Activated CD4-positive, alpha-beta memory T cell treated with anti-CD3 and anti-CD28 coated beads, Interleukin-2, amount 10 ng/mL, durations not matched to agents 7 days and 5 days (primary cell): Measurements from ENCODE around the gene SMCO3. TPM values are rescaled to one million over a fixed set of nuclear protein-coding genes. Genes with fewer than 3 reads are reported as not detected.

Source experiments
- CTCF ChIA-PET: fragments of 350-600 bp; sonication (Branson Sonifier 250); formaldehyde crosslinking; loops from one replicate; lab custom pipeline; 2021; ENCODE audit warnings: antibody characterized with exemption, inconsistent platforms; lab: Charles Lee
- POLR2A ChIA-PET: fragments of 350-600 bp; sonication (Branson Sonifier 250); formaldehyde crosslinking; loops from one replicate; lab custom pipeline; 2021; ENCODE audit warnings: antibody characterized with exemption; lab: Charles Lee
- DNase-seq: peaks from one replicate; pipeline ENCODE4 v3.0.0-alpha.2; 2020
- H3K27ac Mint-ChIP-seq: one replicate; pipeline ENCODE4 v1.8.0; 2021; ENCODE audit warnings: mild to moderate bottlenecking, mixed read lengths
- H3K27me3 Mint-ChIP-seq: one replicate; pipeline ENCODE4 v1.8.0; 2021; ENCODE audit warnings: mixed read lengths
- H3K36me3 Mint-ChIP-seq: one replicate; pipeline ENCODE4 v1.8.0; 2021; ENCODE audit warnings: low read depth, mixed read lengths
- H3K4me1 Mint-ChIP-seq: one replicate; pipeline ENCODE4 v1.8.0; 2021; ENCODE audit warnings: mixed read lengths
- H3K4me3 Mint-ChIP-seq: one replicate; pipeline ENCODE4 v1.8.0; 2021; ENCODE audit warnings: mild to moderate bottlenecking, mixed read lengths
- H3K9me3 Mint-ChIP-seq: one replicate; pipeline ENCODE4 v1.8.0; 2021; ENCODE audit warnings: mixed read lengths
- total RNA-seq, 2 experiments: library from RNA; stranded (reverse); gene quantifications; one replicate each; pipeline ENCODE4 v1.2.3, GENCODE V29; 2021

SMCO3 gene
- total RNA-seq, 2 experiments from 2014 or later, result not detected

- POLR2A ChIA-PET, result interaction anchor here (1.2 kb wide), 1 partner anchor 54 kb away, joined by 5 read pairs; a partner anchor contains a TSS
- Mint-ChIP-seq H3K27ac (no peak overlapping the region), H3K36me3 (no peaks in the 10 kb centered on the region), H3K9me3 (no peaks in the 10 kb centered on the region), H3K27me3 (no peaks in the 10 kb centered on the region), H3K4me1 (peaks cover 7% of the 10 kb centered on the region), H3K4me3 (no peak overlapping the region)
- no peak for DNase-seq
- CTCF ChIA-PET, result no interaction called here
These were observed 10.1 kb upstream of the SMCO3 start for GRCh38 chr12:14824012-14824634.

DNA sequence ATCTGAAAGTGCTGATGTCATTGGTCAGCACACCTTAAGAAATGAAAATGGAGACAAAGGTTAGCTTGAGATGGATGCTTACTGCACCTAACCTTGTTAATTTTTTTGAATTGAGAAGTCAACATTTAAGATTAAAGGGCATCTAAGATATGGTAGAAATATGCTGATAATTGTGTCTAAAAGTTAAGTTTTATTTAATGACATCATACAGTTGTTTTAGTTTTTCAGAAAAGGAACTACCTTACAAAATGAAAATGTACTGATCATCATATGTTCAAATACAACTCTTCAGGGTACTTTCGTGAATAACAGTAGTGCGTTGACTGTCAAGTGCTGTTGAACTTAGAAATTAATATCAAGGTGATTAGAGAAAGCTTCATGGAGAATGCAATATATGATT, 2.5 kb downstream of the SMCO3 start:
- peaks cover 12% of the 10 kb centered on the region for H3K4me1 Mint-ChIP-seq
- no peak overlapping the region for H3K4me3 Mint-ChIP-seq
- ChIA-PET CTCF (interaction anchor here (0.7 to 1.7 kb wide), 4 partner anchors 35 to 410 kb away, joined by 3 to 9 read pairs (median 3); partner anchors contain the start of gene RERG), POLR2A (interaction anchor here (2.2 to 3.6 kb wide), 2 partner anchors 37 to 41 kb away, joined by 9 to 16 read pairs; a partner anchor contains a TSS)
- H3K36me3 Mint-ChIP-seq, result no peaks in the 10 kb centered on the region
- no peaks in the 10 kb centered on the region for H3K9me3 Mint-ChIP-seq
- no peak for DNase-seq
- no peak overlapping the region for H3K27ac Mint-ChIP-seq
- H3K27me3 Mint-ChIP-seq, result no peaks in the 10 kb centered on the region

GRCh38 chr12:14810953-14811483, 3.0 kb downstream of the SMCO3 start:
- Mint-ChIP-seq H3K27me3 (no peaks in the 10 kb centered on the region), H3K4me1 (peaks cover 12% of the 10 kb centered on the region), H3K36me3 (no peaks in the 10 kb centered on the region), H3K4me3 (no peak overlapping the region), H3K9me3 (no peaks in the 10 kb centered on the region), H3K27ac (no peak overlapping the region)
- POLR2A ChIA-PET, result interaction anchor here (2.2 to 3.6 kb wide), 2 partner anchors 36 to 40 kb away, joined by 9 to 16 read pairs; a partner anchor contains a TSS
- DNase-seq, result no peak
- CTCF ChIA-PET, result interaction anchor here (0.7 to 1.7 kb wide), 4 partner anchors 35 to 410 kb away, joined by 3 to 9 read pairs (median 3); partner anchors contain the start of gene RERG

DNA sequence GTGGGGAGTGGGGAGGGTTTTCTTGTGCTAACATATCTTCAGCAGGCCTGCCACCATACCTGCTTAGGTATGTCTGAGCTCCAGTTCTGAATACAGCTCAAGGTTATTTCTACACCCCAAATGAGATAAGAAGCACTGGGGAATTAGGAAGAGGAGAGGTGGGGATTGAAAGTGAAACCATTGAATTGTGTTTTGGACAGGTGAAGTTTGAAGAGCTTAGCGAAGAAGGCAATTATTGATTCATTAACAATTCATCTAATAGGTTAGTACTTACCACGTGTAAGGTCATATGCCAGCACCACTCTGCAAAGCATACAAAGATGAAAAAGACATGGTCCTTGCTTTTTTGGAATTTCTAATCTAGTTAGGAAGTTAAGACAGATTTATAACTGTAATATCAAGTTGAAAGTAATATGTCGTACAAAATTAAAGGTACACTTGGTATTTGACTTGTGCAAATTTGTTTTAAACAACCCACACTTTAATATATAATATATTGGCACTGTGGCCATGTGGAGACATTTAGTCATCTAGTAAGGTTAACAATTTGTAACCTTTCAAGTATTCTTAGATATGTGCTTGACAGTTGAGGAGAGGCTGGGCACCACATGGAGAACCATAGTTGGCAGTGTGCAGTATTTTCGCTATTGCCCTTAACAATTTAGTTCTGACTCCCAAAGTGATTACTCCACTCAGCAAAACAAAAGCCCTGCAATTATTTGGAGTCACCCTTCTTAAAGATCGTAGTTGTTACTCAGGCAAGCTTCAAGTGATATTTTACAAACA, 3.6 kb downstream of the SMCO3 start:
- DNase-seq, result no peak
- peaks cover 16% of the 10 kb centered on the region for H3K4me1 Mint-ChIP-seq
- H3K27ac Mint-ChIP-seq, result no peak overlapping the region
- H3K4me3 Mint-ChIP-seq, result no peak overlapping the region
- H3K9me3 Mint-ChIP-seq, result no peaks in the 10 kb centered on the region
- ChIA-PET POLR2A (interaction anchor here (2.2 to 3.6 kb wide), 2 partner anchors 36 to 40 kb away, joined by 9 to 16 read pairs; a partner anchor contains a TSS), CTCF (interaction anchor here (1.3 to 1.7 kb wide), 2 partner anchors 180 to 185 kb away, joined by 3 to 9 read pairs; no protein-coding TSS in a partner anchor)
- H3K27me3 Mint-ChIP-seq, result no peaks in the 10 kb centered on the region
- H3K36me3 Mint-ChIP-seq, result no peaks in the 10 kb centered on the region

- Mint-ChIP-seq H3K36me3 (peaks cover 20% of the 10 kb centered on the region), H3K27me3 (no peaks in the 10 kb centered on the region), H3K4me3 (no peak overlapping the region), H3K27ac (no peak overlapping the region), H3K9me3 (no peaks in the 10 kb centered on the region), H3K4me1 (peaks cover 27% of the 10 kb centered on the region)
- no peak for DNase-seq
- ChIA-PET POLR2A (interaction anchor here (1.0 to 7.5 kb wide), 9 partner anchors 12 to 159 kb away, joined by 3 to 177 read pairs (median 12); partner anchors contain the start of gene ARHGDIB), CTCF (interaction anchor here (1.0 to 5.4 kb wide), 8 partner anchors 12 to 438 kb away, joined by 3 to 50 read pairs (median 4); partner anchors contain the start of gene ATF7IP)
These were observed 10.2 kb downstream of the SMCO3 start for GRCh38 chr12:14803830-14804160.

- DNase-seq, result peak; percentile 89
- ChIA-PET POLR2A (interaction anchor here (1.0 to 7.5 kb wide), 11 partner anchors 11 to 417 kb away, joined by 3 to 177 read pairs (median 6); partner anchors contain the start of gene ARHGDIB), CTCF (interaction anchor here (1.0 to 5.4 kb wide), 10 partner anchors 11 to 438 kb away, joined by 3 to 50 read pairs (median 4); partner anchors contain the start of gene ATF7IP)
These were observed 10.8 kb downstream of the SMCO3 start, which contains the start of the genes C12orf60 and WBP11 for GRCh38 chr12:14803011-14803829. Gene C12orf60 (plus strand): TSS chr12:14803670. CDS start chr12:14822936, 19,266 bp downstream. Gene WBP11 (minus strand): TSS chr12:14803478. CDS start chr12:14801383, 2,095 bp downstream.

GRCh38 chr12:14802721-14803010, 11.3 kb downstream of the SMCO3 start:
- ChIA-PET CTCF (interaction anchor here (1.3 to 5.4 kb wide), 8 partner anchors 15 to 193 kb away, joined by 3 to 50 read pairs (median 4); a partner anchor contains a TSS), POLR2A (interaction anchor here (0.8 to 7.5 kb wide), 11 partner anchors 11 to 416 kb away, joined by 3 to 177 read pairs (median 6); partner anchors contain the start of gene ARHGDIB)
- H3K4me3 Mint-ChIP-seq, result no peak overlapping the region
- peaks cover 30% of the 10 kb centered on the region for H3K36me3 Mint-ChIP-seq
- peaks cover 27% of the 10 kb centered on the region for H3K4me1 Mint-ChIP-seq
- no peaks in the 10 kb centered on the region for H3K27me3 Mint-ChIP-seq
- no peak overlapping the region for H3K27ac Mint-ChIP-seq
- no peaks in the 10 kb centered on the region for H3K9me3 Mint-ChIP-seq
- no peak for DNase-seq

More at GRCh38 chr12:14803011-14803829, 10.8 kb downstream of the SMCO3 start, which contains the start of the genes C12orf60 and WBP11:
- Mint-ChIP-seq H3K27me3 (no peaks in the 10 kb centered on the region), H3K9me3 (no peaks in the 10 kb centered on the region), H3K36me3 (peaks cover 24% of the 10 kb centered on the region), H3K27ac (no peak within 1 kb of the TSS), H3K4me1 (peaks cover 27% of the 10 kb centered on the region), H3K4me3 (no peak within 1 kb of the TSS)

DNA sequence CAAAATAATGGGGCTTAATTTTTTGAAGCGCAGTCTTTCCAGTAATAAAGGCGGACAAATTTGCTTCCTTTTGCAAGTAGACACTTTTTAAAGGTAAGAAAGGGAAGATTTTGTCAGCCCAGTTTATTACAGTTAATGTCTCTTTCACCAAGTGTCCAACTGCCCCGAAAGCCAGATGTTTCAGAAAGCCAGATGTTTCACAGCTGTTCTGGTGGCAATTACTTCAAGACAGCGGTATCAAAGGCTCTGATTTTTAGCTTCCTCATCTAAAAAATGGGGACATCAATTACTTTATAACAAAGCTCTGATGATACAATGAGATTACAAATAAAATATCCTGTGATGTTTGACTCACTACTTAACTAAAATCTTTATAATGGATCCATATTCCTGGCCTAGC, 11.7 kb downstream of the SMCO3 start:
- ChIA-PET POLR2A (interaction anchor here (0.8 to 7.5 kb wide), 8 partner anchors 10 to 416 kb away, joined by 3 to 177 read pairs (median 12); partner anchors contain the start of gene ARHGDIB), CTCF (interaction anchor here (1.3 to 5.4 kb wide), 7 partner anchors 15 to 192 kb away, joined by 3 to 50 read pairs (median 4); a partner anchor contains a TSS)
- no peak overlapping the region for H3K27ac Mint-ChIP-seq
- DNase-seq, result no peak
- H3K9me3 Mint-ChIP-seq, result no peaks in the 10 kb centered on the region
- H3K4me1 Mint-ChIP-seq, result peaks cover 27% of the 10 kb centered on the region
- no peaks in the 10 kb centered on the region for H3K27me3 Mint-ChIP-seq
- H3K36me3 Mint-ChIP-seq, result peaks cover 34% of the 10 kb centered on the region
- no peak overlapping the region for H3K4me3 Mint-ChIP-seq

DNA sequence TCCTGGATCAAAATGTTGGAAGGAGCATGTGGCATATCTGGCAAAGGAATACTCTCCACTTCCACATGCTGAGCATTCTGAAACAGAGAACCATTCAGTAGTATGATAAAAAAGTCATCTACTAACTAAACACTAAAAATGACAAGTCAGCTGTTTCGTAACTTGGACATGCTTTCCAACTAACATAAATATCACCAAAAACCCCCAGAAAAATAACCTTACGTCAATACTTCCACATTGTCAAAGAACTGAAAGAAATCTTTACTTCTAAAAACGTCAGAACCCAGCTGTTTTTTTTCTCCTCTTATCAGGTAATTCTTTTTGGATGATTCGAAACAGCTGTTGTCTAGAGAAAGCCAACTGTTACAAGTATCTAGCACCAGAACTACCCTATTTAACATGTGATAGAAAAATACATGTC, 18.9 kb downstream of the SMCO3 start:
- Mint-ChIP-seq H3K36me3 (peaks cover 84% of the 10 kb centered on the region), H3K9me3 (no peaks in the 10 kb centered on the region), H3K4me1 (peaks cover 5% of the 10 kb centered on the region), H3K27ac (no peak overlapping the region), H3K27me3 (no peaks in the 10 kb centered on the region), H3K4me3 (no peak overlapping the region)
- POLR2A ChIA-PET, result interaction anchor here (0.9 to 1.2 kb wide), 5 partner anchors 10 to 23 kb away, joined by 3 to 4 read pairs (median 3); a partner anchor contains a TSS
- no peak for DNase-seq
- CTCF ChIA-PET, result interaction anchor here (0.8 kb wide), 1 partner anchor 8 kb away, joined by 3 read pairs; no protein-coding TSS in a partner anchor

GRCh38 chr12:14785568-14785967, 28.4 kb downstream of the SMCO3 start:
- CTCF ChIA-PET, result interaction anchor here (1.1 kb wide), 1 partner anchor 10 kb away, joined by 5 read pairs; no protein-coding TSS in a partner anchor
- Mint-ChIP-seq H3K27me3 (no peaks in the 10 kb centered on the region), H3K36me3 (peaks cover 57% of the 10 kb centered on the region), H3K27ac (no peak overlapping the region), H3K4me1 (peaks cover 7% of the 10 kb centered on the region), H3K9me3 (no peaks in the 10 kb centered on the region), H3K4me3 (no peak overlapping the region)
- POLR2A ChIA-PET, result interaction anchor here (0.8 to 2.7 kb wide), 2 partner anchors 11 to 15 kb away, joined by 3 to 23 read pairs; a partner anchor contains a TSS
- no peak for DNase-seq

- H3K4me3 Mint-ChIP-seq, result no peak overlapping the region
- no peaks in the 10 kb centered on the region for H3K27me3 Mint-ChIP-seq
- H3K36me3 Mint-ChIP-seq, result peaks cover 46% of the 10 kb centered on the region
- peaks cover 10% of the 10 kb centered on the region for H3K4me1 Mint-ChIP-seq
- ChIA-PET POLR2A (interaction anchor here (1.0 to 4.1 kb wide), 3 partner anchors 10 to 15 kb away, joined by 3 to 37 read pairs (median 23); a partner anchor contains a TSS), CTCF (interaction anchor here (1.4 kb wide), 1 partner anchor 9 kb away, joined by 5 read pairs; no protein-coding TSS in a partner anchor)
- no peak for DNase-seq
- H3K27ac Mint-ChIP-seq, result no peak overlapping the region
- no peaks in the 10 kb centered on the region for H3K9me3 Mint-ChIP-seq
These were observed 29.5 kb downstream of the SMCO3 start for GRCh38 chr12:14784471-14784870.
